SK-N-SH treated with all-trans-retinoic acid at 6 μM for 48 hours (cell line): Measurements from ENCODE around the gene COL4A4.

ENCODE experiments used
- ATAC-seq: fragments of 200-7000 bp; cut with Tn5 transposase; 3 replicates; pipeline ENCODE4 v1.9.1; 2020; ENCODE audit warnings: mild to moderate bottlenecking, moderate library complexity
- ARNTL ChIP-seq: fragments of 450-650 bp; formaldehyde crosslinking; IDR thresholded peaks from 2 replicates; pipeline ENCODE4 v1.5.0; 2020; ENCODE audit warnings: low read depth, mild to moderate bottlenecking, moderate library complexity, borderline replicate concordance
- BACH2 ChIP-seq: fragments of 250-450 bp; sonication (Bioruptor Pico); IDR thresholded peaks from 2 replicates; pipeline ENCODE4 v1.9.0; 2021; ENCODE audit warnings: mild to moderate bottlenecking, borderline replicate concordance
- CSDC2 ChIP-seq: fragments of 250-450 bp; sonication (Bioruptor Pico); IDR thresholded peaks from 2 replicates; pipeline ENCODE4 v1.5.0; 2020; ENCODE audit warnings: mild to moderate bottlenecking, moderate library complexity
- ESRRG ChIP-seq: fragments of 250-450 bp; sonication (Bioruptor Pico); IDR thresholded peaks from 2 replicates; pipeline ENCODE4 v1.6.1; 2021; ENCODE audit warnings: mild to moderate bottlenecking
- OSR1 ChIP-seq: fragments of 250-450 bp; sonication (Bioruptor Pico); IDR thresholded peaks from 2 replicates; pipeline ENCODE4 v1.8.0; 2022; ENCODE audit warnings: moderate library complexity, mild to moderate bottlenecking, inconsistent platforms
- PATZ1 ChIP-seq: fragments of 250-450 bp; sonication (Bioruptor Pico); IDR thresholded peaks from 2 replicates; pipeline ENCODE4 v1.8.0; 2020; ENCODE audit warnings: mild to moderate bottlenecking, moderate library complexity, borderline replicate concordance
- PPARA ChIP-seq: fragments of 250-450 bp; sonication (Bioruptor Pico); IDR thresholded peaks from 2 replicates; pipeline ENCODE4 v1.5.0; 2020; ENCODE audit warnings: mild to moderate bottlenecking, borderline replicate concordance
- RARB ChIP-seq: fragments of 250-450 bp; sonication (Bioruptor Pico); IDR thresholded peaks from 2 replicates; pipeline ENCODE4 v1.8.0; 2021; ENCODE audit warnings: mild to moderate bottlenecking, moderate library complexity
- SNAI2 ChIP-seq: fragments of 250-450 bp; sonication (Bioruptor Pico); IDR thresholded peaks from 2 replicates; pipeline ENCODE4 v1.5.0; 2020; ENCODE audit warnings: mild to moderate bottlenecking, moderate library complexity
- TCF4 ChIP-seq: fragments of 250-450 bp; sonication (Bioruptor Pico); IDR thresholded peaks from 2 replicates; pipeline ENCODE4 v1.8.0; 2021; ENCODE audit warnings: mild to moderate bottlenecking, moderate library complexity, borderline replicate concordance
- TOX ChIP-seq: fragments of 250-450 bp; sonication (Bioruptor Pico); IDR thresholded peaks from 2 replicates; pipeline ENCODE4 v1.8.0; 2021; ENCODE audit warnings: mild to moderate bottlenecking, moderate library complexity, borderline replicate concordance
- ZC3H10 ChIP-seq: fragments of 250-450 bp; sonication (Bioruptor Pico); IDR thresholded peaks from 2 replicates; pipeline ENCODE4 v1.5.1; 2021; ENCODE audit warnings: mild to moderate bottlenecking, moderate library complexity
- ZFP3 ChIP-seq: fragments of 250-450 bp; sonication (Bioruptor Pico); IDR thresholded peaks from 2 replicates; pipeline ENCODE4 v1.5.0; 2020; ENCODE audit warnings: mild to moderate bottlenecking, moderate library complexity
- ZFP30 ChIP-seq: fragments of 450-650 bp; formaldehyde crosslinking; IDR thresholded peaks from 2 replicates; pipeline ENCODE4 v1.5.0; 2022; ENCODE audit warnings: mild to moderate bottlenecking, moderate library complexity
- ZNF565 ChIP-seq: fragments of 450-650 bp; formaldehyde crosslinking; conservative IDR thresholded peaks from 2 replicates; pipeline ENCODE4 v1.5.0; 2020; ENCODE audit warnings: low read depth, mild to moderate bottlenecking, moderate library complexity
- ZNF8 ChIP-seq: fragments of 450-650 bp; formaldehyde crosslinking; IDR thresholded peaks from 2 replicates; pipeline ENCODE4 v1.5.0; 2020; ENCODE audit warnings: mild to moderate bottlenecking, moderate library complexity
- TF ChIP-seq, protein P1 (sequence below): fragments of 250-450 bp; sonication (Bioruptor Pico); IDR thresholded peaks from 2 replicates; pipeline ENCODE4 v1.5.0; 2020; ENCODE audit warnings: mild to moderate bottlenecking, moderate library complexity
- TF ChIP-seq, protein P2 (sequence below): fragments of 250-450 bp; sonication (Bioruptor Pico); IDR thresholded peaks from 2 replicates; pipeline ENCODE4 v1.5.1; 2021; ENCODE audit warnings: mild to moderate bottlenecking, moderate library complexity
- TF ChIP-seq, protein P3 (sequence below): fragments of 250-450 bp; sonication (Bioruptor Pico); IDR thresholded peaks from 2 replicates; pipeline ENCODE4 v1.5.1; 2020; ENCODE audit warnings: low read depth, mild to moderate bottlenecking, moderate library complexity

Gene COL4A4

GRCh38 chr2:227186751-227187150 is 22.7 kb upstream of the COL4A4 start (continued):
- TF ChIP-seq PPARA (CRISPR knock-in tag) (no peak), ESRRG (no peak)
- TF ChIP-seq, protein P1, sequence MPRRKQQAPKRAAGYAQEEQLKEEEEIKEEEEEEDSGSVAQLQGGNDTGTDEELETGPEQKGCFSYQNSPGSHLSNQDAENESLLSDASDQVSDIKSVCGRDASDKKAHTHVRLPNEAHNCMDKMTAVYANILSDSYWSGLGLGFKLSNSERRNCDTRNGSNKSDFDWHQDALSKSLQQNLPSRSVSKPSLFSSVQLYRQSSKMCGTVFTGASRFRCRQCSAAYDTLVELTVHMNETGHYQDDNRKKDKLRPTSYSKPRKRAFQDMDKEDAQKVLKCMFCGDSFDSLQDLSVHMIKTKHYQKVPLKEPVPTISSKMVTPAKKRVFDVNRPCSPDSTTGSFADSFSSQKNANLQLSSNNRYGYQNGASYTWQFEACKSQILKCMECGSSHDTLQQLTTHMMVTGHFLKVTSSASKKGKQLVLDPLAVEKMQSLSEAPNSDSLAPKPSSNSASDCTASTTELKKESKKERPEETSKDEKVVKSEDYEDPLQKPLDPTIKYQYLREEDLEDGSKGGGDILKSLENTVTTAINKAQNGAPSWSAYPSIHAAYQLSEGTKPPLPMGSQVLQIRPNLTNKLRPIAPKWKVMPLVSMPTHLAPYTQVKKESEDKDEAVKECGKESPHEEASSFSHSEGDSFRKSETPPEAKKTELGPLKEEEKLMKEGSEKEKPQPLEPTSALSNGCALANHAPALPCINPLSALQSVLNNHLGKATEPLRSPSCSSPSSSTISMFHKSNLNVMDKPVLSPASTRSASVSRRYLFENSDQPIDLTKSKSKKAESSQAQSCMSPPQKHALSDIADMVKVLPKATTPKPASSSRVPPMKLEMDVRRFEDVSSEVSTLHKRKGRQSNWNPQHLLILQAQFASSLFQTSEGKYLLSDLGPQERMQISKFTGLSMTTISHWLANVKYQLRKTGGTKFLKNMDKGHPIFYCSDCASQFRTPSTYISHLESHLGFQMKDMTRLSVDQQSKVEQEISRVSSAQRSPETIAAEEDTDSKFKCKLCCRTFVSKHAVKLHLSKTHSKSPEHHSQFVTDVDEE = no peak

DNA sequence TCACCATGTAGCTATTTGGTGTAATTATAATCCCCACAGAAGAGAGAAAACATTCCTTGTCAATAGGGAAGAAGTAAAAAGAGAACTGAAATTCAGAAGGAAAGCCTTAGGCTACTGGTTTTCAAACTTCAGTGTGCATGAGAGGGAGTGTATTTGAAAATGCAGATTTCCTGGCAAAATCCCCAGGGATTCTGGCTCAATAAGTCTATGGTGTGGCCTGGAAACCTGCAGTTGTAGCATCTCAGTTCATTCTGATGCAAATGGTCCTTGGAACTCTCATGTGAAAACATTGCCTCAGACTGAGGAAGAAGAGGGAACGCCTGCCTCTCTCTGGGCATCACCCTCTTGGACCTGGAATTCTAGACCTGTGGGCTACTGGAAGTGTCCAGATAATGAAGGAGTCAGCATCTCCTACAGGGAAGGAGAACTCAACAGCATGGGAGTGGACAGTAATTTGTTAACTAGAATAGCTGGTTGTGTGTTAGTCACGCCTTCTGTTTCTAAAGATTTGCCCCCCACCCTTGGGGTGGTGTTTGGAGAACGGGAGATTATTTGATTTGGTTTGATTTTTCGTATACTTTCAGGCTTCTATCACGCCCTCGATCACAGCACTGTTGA is 21.7 kb upstream of the COL4A4 start:
- TF ChIP-seq BACH2 (CRISPR knock-in tag) = no peak
- TF ChIP-seq CSDC2 = no peak
- TF ChIP-seq SNAI2 = no peak
- TF ChIP-seq ZFP30 = no peak
- TF ChIP-seq ZNF8 (CRISPR knock-in tag) = no peak
- no peak for TF ChIP-seq ZC3H10 (CRISPR knock-in tag)
- no peak for TF ChIP-seq RARB (CRISPR knock-in tag)
- no peak for TF ChIP-seq PPARA (CRISPR knock-in tag)
- ATAC-seq = no peak

- no peak for ATAC-seq
- TF ChIP-seq ZFP30 (no peak), TOX (CRISPR knock-in tag) (no peak), ARNTL (CRISPR knock-in tag) (no peak), PATZ1 (CRISPR knock-in tag) (no peak), RARB (CRISPR knock-in tag) (no peak), OSR1 (no peak)
- TF ChIP-seq, protein P2, sequence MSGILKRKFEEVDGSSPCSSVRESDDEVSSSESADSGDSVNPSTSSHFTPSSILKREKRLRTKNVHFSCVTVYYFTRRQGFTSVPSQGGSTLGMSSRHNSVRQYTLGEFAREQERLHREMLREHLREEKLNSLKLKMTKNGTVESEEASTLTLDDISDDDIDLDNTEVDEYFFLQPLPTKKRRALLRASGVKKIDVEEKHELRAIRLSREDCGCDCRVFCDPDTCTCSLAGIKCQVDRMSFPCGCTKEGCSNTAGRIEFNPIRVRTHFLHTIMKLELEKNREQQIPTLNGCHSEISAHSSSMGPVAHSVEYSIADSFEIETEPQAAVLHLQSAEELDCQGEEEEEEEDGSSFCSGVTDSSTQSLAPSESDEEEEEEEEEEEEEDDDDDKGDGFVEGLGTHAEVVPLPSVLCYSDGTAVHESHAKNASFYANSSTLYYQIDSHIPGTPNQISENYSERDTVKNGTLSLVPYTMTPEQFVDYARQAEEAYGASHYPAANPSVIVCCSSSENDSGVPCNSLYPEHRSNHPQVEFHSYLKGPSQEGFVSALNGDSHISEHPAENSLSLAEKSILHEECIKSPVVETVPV (CRISPR knock-in tag) = no peak
- TF ChIP-seq, all 23 proteins: peak for 0
These were observed 19.8 kb upstream of the COL4A4 start for GRCh38 chr2:227183657-227184367.

DNA sequence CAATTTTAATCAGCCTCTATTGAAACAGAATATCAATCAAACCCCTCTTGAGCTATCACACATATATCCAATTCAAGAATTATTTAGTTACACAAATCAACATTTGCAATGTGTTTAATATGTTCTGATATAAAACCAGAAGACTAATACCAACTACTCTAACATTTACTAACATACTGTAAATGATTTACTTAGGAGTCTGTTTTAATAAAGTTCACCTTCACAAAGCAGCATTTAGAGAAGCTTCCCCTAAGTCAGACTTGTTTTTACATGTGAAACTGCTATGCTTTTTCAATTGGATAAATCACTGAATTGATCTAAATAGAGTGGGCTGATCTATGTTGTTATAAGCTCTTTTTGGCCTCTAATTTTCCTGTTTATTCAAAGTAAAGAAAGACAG is 18.8 kb upstream of the COL4A4 start:
- TF ChIP-seq, protein P1 = no peak
- TF ChIP-seq, protein P3, sequence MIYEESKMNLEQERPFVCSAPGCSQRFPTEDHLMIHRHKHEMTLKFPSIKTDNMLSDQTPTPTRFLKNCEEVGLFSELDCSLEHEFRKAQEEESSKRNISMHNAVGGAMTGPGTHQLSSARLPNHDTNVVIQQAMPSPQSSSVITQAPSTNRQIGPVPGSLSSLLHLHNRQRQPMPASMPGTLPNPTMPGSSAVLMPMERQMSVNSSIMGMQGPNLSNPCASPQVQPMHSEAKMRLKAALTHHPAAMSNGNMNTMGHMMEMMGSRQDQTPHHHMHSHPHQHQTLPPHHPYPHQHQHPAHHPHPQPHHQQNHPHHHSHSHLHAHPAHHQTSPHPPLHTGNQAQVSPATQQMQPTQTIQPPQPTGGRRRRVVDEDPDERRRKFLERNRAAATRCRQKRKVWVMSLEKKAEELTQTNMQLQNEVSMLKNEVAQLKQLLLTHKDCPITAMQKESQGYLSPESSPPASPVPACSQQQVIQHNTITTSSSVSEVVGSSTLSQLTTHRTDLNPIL (CRISPR knock-in tag) = no peak
- TF ChIP-seq PPARA (CRISPR knock-in tag) (no peak), TCF4 (CRISPR knock-in tag) (no peak), ZFP3 (no peak), RARB (CRISPR knock-in tag) (no peak), ZNF565 (CRISPR knock-in tag) (no peak)
- TF ChIP-seq, protein P2 (CRISPR knock-in tag) = no peak
- ATAC-seq = no peak
